ENCODE measurements around the gene SEMA5A.

SEMA5A gene

DNA sequence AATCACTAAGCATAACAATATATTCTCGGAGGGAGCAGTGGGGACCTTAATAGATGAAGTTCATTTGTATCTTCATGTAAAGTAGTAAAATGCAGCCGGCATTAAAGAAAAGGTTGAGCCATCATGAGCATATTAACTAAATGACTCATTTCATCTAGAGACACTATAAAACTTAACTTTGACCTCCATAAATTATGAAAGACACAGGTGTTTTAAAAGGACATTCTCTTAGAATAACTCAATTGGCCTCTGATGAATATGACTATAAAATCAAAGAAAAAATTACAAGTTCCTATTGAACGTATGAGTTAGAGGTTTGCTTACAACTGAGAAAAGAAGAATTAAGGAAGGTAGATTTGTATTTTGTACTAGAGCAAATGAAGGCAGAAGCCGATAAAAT is 220.3 kb downstream of the SEMA5A start:
- no peak for DNase-seq

DNA sequence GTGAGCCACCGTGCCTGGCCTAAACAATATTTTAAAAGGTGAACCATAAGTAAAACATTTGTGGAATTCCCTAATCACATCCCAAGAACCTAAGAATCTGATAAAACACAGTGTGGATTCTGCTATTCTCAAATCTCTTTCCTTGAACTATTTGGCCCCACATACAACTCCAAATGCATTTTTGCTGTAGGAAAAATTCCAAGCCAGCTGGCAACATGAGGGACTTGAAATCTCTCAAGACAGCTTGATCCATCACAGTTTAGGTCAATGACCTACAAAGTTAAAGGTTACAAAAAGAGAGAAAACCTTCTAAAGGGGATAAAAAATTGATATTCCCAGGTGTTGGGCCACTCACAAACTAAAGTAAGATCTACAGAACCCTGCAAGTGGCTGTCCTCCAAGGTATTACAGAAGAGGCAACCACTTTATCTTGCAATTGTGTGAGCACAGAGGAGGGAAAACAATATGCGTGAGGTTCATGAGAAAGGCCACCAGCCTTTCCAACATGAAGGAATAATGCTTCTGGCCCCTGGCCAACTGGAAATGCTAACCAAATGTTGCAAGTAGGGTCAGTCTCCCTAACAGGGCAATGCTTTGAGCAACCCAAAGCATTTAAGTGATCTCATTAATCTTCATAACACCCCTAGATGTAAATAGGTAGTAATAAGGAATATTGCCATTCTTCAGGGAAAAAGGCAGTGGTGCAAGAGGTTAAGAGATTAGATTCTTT is 221.4 kb downstream of the SEMA5A start:
- DNase-seq, result no peak

DNA sequence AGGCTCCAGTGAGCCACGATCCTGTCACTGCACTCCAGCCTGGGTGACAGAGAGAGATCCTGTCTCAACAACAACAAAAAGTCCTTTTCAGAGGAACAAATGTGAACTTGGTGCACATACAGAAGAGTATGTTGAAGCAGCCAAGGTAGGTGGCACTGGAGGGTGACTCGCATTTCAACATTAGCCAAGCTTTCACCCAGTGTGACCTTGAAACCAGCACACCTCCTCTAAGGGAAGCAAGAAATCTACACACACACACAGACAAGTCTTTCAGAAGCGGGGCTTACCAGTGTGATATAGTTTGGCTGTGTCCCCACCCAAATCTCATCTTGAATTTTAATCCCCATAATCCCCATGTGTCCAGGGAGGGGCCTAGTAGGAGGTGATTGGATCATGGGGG is 225.2 kb downstream of the SEMA5A start:
- DNase-seq, result no peak

DNA sequence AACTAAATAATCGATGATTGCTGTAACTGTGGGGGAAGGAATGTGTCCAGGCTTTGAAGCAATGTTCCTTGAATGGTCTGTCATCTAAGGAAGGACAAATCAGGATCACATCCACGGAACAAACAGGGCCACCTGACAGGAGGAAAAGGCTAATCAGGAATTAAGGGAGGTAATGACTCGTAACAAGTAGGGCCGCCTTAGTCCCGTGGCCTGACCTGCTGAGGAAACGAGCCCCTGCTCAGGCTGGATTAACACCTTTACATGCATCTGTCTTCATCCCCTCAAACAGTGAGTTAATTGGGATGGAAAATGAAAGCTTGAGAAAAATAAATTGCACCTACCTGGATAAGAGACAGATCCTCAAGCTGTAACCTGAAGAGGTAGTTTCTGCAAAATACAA is 227.8 kb downstream of the SEMA5A start:
- DNase-seq, result no peak

DNA sequence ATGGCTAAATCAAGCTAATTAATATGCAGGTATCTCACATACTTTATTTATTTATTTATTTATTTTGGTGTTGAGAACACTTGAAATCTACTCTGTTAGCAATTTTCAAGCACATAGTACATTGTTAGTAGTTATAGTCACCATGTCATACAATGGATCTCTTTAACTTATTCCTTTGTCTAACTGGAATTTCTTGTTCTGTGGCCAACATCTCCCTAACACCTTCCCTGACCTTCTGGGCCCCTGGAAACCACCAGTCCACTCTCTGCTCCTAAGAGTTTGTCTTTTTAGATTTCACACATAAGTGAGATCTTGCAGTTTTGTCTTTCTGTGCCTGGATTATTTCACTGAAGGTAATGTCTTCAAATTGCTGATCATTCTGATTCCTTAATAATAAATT is 229.1 kb downstream of the SEMA5A start:
- no peak for DNase-seq

DNA sequence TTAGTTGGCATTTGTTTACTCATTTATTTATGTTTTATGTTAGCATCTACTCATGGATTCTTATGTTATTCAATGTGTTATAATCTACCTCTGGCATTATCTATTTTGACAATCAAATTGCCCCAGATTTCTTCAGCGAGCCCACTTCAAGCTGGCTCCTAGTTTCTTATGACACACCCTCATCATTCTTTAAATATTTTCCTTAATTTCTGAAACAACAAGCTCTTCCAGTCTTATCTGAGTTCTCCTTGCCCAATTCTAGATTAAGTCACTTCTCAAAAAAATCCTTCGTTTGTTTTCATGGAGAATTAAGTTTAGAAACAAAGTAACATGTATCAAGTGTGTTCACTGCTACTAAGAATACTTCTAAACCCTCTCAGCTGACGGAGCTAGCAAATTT is 229.8 kb downstream of the SEMA5A start:
- no peak for DNase-seq

DNA sequence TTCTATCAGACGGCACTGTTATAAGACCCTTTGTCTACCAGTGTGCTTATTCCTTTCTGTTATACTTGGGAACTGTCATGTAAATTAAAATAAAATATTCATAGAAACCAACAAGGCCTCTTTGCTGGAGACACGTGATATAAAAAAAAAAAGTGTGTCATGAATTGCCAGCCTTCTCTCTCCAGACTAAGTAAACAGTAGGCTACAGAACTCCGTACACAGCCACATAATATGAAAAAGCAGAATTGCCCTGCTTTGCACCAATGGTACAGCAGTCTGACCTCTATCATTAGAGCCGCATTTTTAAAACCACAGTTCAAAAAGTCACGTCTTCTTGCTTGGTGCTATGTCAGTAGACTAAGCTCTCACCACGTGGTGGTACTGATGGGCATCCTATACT is 231.3 kb downstream of the SEMA5A start:
- no peak for DNase-seq

DNA sequence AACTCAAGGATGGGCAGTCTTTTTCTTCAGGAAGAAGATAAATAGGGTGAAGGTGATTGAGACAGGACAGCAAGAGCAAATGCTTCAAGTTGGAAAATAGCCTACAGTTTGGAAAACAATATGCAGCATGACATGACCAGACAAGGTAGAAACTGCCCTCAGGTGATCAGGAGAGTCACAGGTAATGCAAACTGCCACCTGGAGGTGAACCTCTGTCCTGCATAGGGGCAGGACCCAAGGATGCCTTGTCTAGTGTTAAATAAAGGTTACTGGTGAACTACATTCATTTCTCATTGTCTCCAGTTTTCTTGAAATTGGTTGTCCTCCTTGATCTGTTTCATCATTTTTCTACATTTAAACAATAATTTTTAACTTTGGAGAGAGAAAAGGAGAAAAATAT is 232.1 kb downstream of the SEMA5A start:
- no peak for DNase-seq

DNA sequence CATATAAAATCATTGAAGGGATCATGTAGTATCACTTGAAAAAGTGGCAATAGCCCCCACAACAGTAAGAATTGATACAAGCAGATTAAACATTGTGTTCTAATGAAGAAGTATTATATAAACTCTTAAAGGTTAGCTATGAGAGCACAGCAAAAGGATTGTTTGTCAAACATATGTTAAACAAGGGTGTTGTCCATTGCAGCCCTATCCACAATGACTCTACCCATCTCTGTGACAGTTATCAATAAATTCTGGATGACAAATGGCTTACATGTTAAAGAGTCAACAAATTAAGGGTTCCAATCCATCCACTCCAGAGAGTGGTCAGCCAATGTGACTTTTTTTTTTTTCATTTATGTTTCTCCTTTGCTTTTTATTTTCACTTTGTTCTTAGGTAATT is 238.7 kb downstream of the SEMA5A start:
- DNase-seq, result no peak

DNA sequence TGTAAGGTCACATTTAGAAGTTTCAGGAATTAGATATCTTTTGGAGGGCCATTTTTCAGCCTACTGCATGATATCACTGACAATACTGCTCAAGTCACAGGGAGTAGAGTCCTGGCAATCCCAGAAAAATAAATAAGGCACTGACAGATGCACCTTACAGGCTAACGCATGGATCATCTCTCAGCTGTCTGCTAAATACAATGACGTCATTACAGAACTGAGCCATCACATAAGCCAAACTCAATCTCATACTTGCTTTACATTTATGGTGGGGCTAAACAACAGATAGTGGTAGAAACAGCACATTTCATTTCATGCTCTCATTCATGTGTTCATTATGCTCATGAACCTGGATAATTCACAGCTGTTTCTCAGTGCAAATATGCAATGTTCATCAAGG is 243.7 kb downstream of the SEMA5A start:
- DNase-seq, result no peak

DNA sequence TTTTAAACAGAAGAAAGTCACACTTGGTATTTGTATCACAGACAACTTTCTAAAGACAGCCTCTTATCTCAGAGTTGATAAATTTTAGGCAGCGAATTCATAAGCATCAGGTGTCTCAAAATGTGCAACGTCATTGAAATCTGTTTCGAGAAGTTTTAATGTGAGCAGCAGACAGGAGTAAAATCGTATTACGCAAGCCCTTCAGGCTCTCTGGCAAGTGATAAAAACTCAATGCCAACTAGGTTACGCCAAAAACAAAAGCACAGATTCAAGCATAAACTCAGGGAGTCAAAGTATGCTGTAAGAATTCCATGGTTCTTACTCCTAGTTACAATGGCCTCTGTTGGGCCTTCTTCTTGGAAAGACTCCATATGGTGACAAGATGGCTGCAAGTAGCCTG is 244.7 kb downstream of the SEMA5A start:
- no peak for DNase-seq

DNA sequence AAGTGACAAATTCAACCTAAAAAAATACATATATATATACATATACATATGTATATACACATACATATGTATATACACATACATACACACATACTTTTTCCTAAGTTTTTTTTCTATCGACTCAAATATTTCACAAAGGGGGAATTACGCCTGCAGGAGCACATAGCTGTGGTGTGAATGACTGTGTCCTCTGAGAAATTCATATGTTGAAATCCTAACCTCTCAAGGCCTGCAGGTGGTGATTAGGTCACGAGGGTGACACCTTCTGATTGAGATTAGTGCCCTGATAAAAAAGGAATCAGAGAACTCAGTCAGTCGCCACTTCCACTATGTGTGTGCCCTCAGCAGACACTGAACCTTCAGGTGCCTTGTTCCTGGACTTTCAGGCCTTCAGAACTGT is 248.7 kb downstream of the SEMA5A start:
- DNase-seq, result no peak

DNA sequence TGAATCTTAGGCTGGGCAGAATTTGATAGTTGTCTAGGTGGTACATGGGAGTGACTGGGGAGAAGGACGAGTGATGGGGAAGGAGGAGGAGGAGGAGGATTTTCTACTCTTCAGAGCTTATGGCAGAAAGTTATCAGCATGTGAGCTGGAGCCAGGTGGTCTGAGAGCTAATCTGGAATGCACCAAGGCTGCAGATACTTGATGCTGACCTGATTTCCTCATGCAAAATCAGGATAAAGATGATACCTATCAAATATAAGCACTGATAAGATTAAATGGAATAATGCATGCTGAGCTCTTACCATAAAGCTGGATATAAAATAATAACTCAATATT is 250.4 kb downstream of the SEMA5A start:
- DNase-seq, result no peak

DNA sequence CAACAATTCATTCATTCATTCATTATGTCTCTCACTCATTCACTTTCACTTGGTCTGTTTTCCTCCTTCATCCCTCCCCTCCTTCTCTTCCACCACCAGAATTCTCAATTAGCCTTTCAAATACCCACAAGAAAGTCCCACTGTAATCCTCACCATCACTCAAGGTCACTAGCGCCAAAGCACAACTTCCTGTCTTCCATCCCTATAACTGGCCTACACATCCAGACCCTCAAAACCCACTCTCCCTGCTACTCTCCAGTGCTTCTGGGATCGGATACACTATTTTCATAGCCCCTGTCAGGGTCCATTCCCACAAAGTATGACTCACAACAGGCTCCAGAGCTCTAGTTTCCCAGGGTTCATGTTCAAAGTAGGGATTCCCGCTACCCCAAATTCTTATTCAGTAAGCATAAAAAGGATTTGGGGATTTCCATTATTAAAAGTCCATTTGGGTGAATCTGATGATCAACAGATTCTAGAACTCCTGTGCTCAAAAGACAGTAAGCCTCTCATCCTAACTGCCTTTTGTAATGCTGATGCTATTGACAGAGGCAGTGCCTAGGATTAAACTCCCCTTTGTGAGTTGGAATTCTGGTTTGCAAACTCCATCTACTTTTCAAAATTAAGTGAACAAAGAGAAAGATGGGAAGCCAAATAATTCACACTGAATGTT is 250.9 kb downstream of the SEMA5A start:
- no peak for DNase-seq

DNA sequence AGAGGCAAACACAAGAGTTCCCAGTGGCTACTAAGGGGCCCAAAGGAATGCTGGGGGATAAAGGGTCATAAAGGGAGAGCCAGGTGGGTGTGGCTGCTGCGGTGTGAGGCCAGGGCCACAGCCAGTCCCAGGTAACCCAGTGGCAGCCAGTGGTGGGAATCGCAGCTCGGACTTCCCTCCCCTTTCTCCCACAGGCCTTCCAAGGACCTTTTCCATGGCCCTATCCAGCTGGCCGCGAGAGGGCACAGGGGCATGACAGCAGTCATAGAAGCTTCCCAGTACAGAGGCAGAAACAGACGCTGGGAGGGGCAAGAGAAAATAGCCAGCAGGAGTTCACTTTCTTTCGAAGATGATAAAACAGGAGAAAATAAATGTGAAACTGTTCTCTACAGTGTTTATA is 257.6 kb downstream of the SEMA5A start:
- no peak for DNase-seq

DNA sequence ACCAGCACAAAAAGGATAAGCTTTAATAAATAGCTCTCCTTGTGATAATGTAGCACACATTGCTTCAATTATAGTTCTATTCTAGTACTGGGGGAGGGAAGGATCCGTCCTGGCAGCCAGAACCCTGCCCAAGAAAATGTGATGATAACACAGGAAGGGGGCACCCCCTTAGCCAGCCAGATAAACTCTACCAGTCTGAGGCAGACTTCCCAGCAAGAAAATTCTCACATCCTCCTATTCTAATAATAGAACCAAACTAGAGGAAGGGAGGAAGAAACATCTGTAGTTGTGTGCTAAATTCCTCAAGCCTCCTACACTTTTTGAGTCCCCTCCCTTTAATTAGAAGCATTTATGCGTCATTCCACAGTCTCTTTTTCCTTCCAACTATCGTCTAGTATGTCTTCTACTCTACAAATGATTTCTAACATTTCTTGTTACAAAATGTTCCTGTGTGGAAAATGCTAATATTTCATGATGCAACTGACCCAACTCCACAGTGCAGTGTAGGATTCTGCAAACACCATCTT is 261.0 kb downstream of the SEMA5A start:
- no peak for DNase-seq

DNA sequence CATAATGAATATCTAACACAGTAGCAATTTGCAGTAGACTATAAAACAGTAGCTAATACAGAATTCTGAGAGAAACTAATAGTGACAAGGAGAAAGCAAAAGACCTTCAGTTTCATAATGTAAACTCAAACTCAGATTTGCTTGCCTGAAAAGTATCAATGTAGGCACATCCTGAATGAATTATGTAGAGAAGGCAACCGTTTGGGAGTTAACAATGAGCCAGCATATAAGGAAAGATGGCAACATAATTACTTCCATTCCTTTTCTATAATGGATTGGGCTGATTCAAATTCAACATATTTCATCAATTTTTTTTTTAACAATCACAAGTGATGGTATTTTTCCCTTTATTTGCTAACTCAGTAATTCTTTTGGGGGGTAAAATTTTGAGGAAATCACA is 261.6 kb downstream of the SEMA5A start:
- no peak for DNase-seq

DNA sequence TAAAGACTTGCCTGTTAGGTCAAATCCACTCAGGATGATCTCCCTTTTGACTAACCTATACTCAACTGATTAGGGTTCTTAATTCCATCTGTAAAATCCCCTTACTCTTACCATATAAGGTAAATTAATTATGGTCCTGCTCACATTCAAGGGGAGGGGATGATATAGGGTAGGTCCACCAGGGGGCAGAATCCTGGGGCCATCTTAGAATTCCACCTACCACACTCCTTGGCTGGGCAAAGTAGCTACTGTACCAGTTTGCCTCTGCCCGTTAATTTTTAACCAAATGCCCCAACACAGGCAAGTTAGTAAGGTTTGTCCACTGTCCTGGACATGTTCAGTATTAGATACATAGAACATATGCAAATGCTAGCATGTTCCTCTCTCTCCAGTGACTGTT is 262.4 kb downstream of the SEMA5A start:
- no peak for DNase-seq

DNA sequence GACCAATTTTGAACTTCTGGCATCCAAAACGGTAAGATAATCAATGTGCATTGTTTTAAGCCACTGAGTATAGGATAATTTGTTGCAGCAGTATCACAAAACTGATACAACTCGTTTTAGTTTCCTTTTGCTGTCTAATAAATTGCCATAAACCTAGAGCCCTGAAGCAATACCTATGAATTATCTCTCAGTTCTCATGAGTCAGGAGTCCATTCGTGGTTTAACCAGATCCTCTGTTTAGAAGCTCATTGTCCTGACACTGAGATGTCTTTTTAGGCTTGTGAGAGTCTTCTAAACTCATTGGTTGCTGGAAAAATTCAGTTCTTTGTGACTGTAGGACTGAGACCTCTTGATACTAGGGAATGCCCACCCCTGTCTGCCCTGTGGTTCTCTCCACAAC is 262.9 kb downstream of the SEMA5A start:
- DNase-seq, result no peak

DNA sequence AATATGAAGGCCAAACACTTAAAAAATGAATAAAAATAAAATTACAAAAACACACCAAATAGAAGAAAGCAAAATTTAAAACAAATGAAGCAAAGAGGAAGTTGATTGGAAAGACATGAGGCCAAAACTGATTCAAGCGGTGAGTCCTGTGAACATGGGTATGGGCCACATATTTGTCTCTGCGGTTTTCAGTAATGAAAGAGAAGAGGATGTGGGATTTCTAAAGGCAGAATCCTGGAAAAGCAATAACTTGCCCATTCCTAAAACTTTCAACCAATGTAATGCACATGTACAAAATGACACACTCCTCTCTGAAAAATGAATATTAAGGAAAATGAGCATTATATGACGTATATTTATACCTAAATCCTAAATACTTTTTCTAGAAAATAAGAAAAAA is 263.7 kb downstream of the SEMA5A start:
- DNase-seq, result no peak

DNA sequence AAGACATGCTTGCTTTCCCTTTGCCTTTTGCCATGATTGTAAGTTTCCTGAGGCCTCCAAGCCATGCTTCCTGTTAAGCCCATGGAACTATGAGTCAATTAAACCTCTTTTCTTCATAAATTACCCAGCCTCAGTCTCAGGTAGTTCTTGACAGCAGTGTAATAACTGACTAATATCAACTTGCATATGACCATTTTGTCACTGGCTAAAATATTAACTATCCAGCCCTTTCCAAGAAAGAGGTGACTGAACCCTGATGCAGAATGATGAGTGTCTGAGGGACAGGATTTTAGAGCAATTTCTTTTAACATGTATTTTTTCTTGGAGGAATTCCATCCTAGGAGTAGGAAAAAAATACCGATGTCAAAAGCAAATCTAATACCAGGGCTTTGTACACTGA is 266.1 kb downstream of the SEMA5A start:
- DNase-seq, result no peak

DNA sequence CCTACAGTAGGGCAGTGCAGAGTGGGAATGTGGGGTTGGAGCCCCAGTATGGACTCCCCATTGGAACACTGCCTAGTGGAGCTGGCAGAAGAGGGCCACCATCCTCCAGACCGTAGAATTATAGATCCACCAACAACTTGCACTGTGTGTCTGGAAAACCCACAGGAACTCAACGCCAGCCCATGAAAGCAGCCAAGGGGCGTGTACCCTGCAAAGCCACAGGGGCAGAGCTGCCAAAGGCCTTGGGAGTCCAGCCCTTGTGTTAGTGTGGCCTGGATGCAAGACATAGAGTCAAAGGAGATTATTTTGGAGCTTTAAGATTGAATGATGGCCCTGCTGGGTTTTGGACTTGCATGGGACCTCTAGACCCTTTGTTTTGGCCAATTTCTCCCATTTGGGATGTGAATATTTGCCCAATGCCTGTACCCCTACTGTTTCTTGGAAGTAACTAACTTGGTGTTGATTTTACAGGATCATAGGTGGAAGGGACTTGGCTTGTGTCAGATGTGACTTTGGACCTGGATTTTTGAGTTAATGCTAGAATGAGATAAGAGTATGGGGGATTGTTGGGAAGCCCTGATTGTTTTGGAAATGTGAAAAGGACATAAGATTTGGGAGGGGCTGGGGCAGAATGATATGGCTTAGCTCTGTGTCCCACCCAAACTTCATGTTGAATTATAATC is 266.8 kb downstream of the SEMA5A start:
- DNase-seq, result no peak

DNA sequence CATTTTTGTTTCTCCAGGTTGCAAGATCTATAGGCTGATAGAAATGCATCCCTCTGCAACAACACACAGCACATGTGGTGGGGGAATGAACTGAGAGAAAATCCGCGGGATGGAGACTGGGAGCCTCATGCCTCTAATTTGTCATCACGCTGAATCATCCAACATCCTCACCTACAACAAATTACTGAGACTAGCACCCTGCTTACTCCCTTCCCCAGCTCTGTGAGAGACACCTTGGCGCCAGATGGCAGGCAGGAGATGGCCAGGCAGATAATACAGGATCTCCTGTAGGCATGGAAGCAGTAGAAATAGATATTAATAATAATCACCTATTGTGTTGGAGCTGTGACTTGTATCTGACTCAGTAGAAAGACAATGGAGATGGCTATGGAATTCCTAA is 276.9 kb downstream of the SEMA5A start:
- DNase-seq, result no peak

DNA sequence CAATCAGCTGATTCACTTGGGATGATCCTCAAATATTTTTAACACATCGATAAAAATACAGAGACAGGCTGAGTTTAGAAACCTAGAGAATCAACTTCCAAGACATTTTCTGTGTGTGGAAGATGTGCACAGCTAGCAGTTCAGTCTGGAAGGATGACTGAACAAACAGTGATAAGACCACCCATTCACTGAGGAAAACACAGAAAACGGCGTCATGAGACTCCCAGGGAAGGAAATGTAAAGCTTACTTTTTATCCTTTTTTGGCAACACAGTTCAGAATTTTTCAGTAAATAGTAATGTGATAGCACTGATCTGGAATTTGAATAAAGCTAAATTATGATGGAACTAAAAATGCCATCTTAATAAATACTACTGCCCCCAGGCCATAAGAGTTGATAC is 277.6 kb downstream of the SEMA5A start:
- no peak for DNase-seq
